HG03097 (cell line): ENCODE measurements around the gene ITGA8.
"Not testable (repeated sequence)": the region's sequence is repeated elsewhere in the genome, so short reads cannot be mapped to it uniquely, and the experiment has no call there.

Source experiments
- ATAC-seq: cut with Tn5 transposase; IDR thresholded peaks from one replicate; pipeline ENCODE4 v1.9.1; 2021; ENCODE audit not compliant: unreplicated experiment, low FRiP score

ITGA8 gene

GRCh38 chr10:15624401-15625196, 95.1 kb downstream of the ITGA8 start:
- ATAC-seq = no peak

GRCh38 chr10:15620836-15621515, 98.7 kb downstream of the ITGA8 start:
- no peak for ATAC-seq

- ATAC-seq = no peak
These were observed 99.4 kb downstream of the ITGA8 start for GRCh38 chr10:15620337-15620736.

GRCh38 chr10:15609246-15609645, 110.5 kb downstream of the ITGA8 start:
- ATAC-seq = no peak

GRCh38 chr10:15606377-15606776, 113.3 kb downstream of the ITGA8 start:
- ATAC-seq = no peak

GRCh38 chr10:15605740-15606369, 113.9 kb downstream of the ITGA8 start:
- no peak for ATAC-seq

GRCh38 chr10:15603446-15604011, 116.2 kb downstream of the ITGA8 start:
- no peak for ATAC-seq

GRCh38 chr10:15601819-15602218, 117.9 kb downstream of the ITGA8 start:
- no peak for ATAC-seq

- ATAC-seq = no peak
These were observed 124.5 kb downstream of the ITGA8 start for GRCh38 chr10:15595260-15595659.

GRCh38 chr10:15591937-15592336, 127.8 kb downstream of the ITGA8 start:
- no peak for ATAC-seq

GRCh38 chr10:15591431-15591830, 128.3 kb downstream of the ITGA8 start:
- ATAC-seq = no peak

GRCh38 chr10:15588635-15589508, 130.8 kb downstream of the ITGA8 start:
- ATAC-seq = no peak

GRCh38 chr10:15588151-15588550, 131.6 kb downstream of the ITGA8 start:
- ATAC-seq = no peak

GRCh38 chr10:15587271-15587670, 132.5 kb downstream of the ITGA8 start:
- ATAC-seq = no peak

- ATAC-seq = peak; percentile 83
These were observed 134.4 kb downstream of the ITGA8 start for GRCh38 chr10:15585303-15585715.

GRCh38 chr10:15582972-15583371, 136.8 kb downstream of the ITGA8 start:
- not testable (repeated sequence) for ATAC-seq

- ATAC-seq = no peak
These were observed 140.1 kb downstream of the ITGA8 start for GRCh38 chr10:15579605-15580004.

- no peak for ATAC-seq
These were observed 147.1 kb downstream of the ITGA8 start for GRCh38 chr10:15572531-15573045.

GRCh38 chr10:15571575-15571974, 148.1 kb downstream of the ITGA8 start:
- no peak for ATAC-seq

- ATAC-seq = no peak
These were observed 148.9 kb downstream of the ITGA8 start for GRCh38 chr10:15570738-15571339.
